GM19324 (cell line): ENCODE results near the gene ZSWIM8.

Experiments used
- ATAC-seq: cut with Tn5 transposase; IDR thresholded peaks from one replicate; pipeline ENCODE4 v1.9.1; 2021; ENCODE audit warnings: mild to moderate bottlenecking, moderate library complexity; ENCODE audit not compliant: unreplicated experiment, low FRiP score

ZSWIM8 gene

DNA sequence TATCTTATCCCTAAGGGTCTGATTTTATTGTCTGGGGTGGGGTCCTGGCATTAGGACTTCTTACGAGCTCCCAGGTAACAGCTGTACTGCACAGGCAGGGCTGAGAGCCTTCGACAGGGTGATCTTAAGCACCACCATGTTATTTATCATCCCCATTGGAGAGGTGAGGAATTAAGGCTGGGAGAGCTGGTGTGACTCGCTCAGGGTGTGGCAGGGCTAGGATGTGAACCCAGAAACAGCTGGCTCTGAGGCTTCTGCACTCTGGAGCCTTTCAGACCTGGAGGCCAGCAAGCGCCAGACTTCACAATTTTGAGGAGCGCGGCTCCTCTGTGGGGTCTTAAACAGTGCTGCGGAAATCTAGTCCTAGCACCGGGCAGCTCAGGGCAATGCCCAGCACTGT, 53.4 kb downstream of the ZSWIM8 start:
- no peak for ATAC-seq

DNA sequence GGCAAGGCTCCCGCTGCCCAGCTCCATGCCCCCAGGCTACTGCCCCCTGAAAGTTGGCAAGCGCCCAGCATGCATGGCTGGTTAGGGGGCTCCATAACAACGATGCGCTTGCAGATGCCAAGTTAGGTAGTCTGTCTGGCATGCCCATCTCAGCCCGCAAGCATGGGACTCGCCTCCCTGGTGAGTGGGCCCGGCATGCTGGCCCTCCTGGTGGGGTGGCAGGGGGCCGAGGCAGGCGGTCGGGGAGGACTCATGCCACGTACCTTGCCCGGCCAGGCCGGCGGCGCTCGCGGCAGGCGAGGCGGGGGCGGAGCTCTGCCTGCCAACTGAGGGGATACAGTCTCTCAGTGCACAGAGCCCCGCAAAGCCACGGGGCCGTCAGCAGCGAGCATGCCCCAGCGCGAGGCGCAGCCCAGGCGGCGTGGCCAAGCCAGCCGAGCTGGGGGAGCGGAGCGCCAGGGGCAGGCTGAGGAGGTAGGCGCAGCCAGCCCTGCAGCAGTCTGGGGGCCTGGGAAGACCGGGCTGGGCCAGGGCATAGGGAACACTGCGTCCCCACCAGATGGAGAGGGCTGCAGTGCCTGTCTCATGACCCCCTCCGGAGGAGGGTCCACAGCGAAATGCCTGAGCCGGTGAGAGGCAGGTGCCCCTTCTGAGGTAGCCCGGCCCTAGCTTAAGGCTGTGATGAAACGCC, 54.0 kb downstream of the ZSWIM8 start:
- no peak for ATAC-seq

DNA sequence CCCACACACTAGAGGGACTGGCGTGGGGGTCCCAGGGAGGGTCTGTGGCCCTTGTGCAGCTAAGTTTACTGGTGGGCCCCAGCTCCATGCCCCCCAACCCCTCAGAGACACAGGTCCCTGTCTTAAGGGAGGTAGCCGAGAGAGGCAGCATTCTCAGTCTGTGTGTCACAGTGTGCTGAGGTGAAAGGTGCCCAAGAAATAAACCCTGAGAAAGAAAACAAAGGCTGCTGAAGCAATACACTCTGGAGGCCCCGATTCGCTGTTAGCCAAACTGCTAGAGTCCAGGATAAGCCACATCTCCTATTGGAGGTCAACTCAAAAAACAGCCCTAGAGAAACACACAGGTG, 54.6 kb downstream of the ZSWIM8 start:
- no peak for ATAC-seq

DNA sequence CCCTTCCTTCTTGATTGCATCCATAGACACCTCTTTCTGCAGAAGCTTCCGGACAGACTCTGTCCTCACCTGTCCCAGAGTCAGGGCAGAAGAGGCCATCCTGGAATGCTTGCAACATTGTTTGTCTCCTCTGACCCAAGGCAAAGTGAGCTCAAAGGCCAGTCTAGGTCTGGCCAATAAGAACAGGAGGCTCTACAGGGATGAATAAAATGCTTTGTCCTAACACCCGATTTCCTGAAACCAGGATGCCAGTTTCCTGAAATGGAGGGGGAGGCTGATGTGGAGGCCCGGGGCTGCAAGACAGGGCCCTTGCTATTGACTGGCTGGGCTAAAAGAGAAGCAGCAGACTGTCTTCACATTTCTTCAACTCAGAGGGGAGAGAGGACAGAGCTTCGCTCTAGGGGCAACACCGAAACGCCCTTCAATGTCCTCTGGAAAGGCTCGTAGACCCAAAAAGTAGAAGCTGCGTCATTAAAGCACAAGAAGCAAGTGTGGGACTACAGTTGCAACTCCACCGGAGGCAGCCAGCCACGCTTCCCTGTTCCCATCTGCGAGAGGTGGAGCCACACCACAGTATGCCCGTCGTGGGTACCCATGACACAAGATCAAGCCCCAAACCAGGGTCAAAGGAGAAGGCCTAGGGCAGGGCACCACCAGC, 55.1 kb downstream of the ZSWIM8 start:
- no peak for ATAC-seq

DNA sequence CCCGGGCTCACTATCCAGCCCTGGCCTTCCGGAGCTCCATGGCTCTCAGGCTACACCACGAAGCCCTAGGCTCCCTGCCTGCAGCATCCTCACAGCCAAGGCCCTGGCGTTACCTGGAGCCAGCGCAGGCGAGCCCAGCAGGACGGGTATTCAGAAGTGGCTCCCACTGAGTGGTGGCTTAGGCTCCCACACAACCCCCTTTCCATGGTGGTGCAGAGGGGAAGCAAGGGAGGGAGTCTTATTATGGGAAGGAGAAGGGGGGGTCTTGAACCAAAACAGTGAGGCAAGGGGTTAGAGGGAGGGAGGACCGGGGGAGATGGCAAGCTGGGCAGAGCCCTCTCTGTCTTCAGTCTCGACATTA, 55.6 kb downstream of the ZSWIM8 start:
- no peak for ATAC-seq

DNA sequence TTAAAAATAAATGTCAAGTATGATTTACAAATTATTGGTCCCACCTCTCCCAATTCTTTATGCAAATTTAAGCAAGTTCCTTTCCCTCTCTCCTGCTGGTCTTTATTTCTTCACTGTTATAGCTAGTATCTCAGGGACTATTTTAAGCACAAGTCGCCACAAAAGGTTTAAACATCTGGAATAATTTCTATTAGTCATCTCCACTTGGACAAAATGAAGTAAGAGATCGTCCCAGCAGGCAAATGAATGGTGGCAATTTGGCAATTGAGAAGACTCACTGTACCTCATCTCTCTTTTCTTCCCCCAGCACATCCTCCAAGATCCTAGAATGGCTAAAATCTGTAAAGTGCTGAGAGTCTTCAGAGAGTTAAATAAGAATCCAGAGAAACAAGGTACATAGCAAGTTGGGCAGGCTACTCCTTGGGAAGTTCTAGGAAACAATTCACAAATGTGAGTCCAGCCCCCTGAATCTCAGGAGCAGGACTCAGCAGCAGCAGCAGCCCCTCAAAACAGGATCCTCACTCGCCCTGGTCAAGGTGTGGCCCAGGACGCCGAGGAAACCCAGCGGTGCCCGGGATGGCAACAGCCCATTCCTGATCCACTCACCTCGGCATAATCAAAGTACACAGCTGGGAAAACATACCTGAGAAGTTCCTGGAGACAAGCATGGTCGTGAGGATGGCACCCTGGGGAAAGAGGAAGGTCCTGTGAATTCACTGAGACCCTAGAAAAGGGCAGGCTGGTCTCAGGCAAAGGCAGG, 56.3 kb downstream of the ZSWIM8 start:
- no peak for ATAC-seq

DNA sequence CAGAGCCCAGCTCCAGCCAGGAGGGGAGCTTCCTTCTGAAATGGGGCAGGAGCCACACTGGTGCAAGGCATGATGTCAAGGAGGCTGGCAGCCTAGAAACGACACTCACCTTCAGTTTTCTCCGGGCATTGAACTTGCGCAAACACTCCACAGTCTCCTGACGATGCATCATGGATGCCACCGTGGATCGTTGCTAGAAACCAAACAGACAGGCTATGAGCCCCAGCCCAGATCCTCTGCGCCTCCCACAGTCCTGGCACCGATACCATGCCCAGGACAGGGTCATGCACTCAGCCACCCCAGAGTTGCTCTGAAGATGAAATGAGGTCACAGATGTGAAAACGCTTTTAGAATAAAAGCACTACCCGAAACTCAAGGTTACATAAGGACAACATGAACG, 56.9 kb downstream of the ZSWIM8 start:
- ATAC-seq, result no peak

DNA sequence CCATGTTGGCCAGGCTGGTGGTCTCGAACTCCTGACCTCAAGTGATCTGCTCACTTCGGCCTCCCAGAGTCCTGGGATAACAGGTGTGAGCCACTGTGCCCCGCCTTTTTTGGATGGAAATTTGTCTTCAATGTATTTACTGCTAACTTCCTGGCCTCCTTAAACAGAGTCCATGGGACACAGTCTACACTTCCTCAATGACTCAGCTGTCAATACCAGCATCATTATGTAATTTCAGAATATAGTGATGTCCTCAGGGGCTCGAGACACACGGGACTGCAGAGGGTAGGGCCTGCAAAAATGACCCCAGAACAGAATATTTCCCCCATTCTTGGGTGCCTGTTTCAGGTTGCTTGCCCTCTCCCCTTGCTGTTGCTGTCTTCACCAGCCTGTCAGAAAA, 57.9 kb downstream of the ZSWIM8 start:
- ATAC-seq, result no peak

DNA sequence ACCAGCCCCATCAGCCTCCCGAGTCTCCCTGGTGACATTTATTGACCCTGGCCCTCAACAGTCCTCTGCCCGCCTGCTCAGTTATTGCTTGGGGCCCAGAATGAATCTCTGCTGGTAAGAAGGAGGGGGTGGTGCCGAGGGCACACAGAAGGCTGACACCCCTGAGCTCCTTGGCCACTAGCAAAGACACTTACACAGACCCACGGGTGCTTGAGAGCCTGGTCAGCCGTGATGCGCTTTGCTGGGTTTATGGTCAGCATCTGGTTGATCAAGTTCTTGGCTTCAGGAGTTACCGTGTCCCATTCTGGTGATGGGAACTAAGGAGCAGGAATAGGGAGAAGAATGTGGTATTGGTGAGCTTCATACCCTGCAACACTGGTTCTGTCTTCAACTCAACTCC, 61.6 kb downstream of the ZSWIM8 start:
- no peak for ATAC-seq

DNA sequence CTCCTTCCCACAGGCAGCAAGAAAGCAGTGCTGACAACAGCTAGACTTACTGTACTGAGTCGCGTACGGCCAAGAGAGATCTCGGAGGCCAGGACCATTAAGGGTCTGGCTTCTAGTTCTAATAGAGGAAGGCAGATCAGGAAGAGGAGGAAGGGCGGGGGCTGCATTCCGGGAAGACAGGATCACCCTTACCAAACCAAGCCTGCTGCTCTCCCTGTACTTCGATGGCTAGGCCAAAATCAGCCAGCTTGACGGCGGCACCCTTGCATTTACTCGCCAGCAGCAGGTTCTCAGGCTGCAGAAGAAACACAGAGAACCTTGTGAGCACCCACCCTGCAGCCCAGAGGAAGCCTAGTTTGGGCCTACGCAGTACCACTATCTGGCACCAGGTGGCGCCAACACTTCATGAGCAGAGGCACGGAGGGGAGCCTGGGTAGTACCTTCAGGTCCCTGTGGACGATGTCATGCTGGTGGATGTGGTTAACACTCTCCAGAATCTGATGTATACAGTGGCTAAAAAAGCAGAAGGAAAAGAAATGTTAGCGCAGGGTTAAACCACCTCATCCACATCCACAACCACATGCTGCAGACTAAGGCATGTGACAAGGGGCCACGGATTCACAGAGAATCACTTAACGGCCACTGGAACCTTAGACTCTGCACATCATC, 63.5 kb downstream of the ZSWIM8 start:
- peak; percentile 70 for ATAC-seq

DNA sequence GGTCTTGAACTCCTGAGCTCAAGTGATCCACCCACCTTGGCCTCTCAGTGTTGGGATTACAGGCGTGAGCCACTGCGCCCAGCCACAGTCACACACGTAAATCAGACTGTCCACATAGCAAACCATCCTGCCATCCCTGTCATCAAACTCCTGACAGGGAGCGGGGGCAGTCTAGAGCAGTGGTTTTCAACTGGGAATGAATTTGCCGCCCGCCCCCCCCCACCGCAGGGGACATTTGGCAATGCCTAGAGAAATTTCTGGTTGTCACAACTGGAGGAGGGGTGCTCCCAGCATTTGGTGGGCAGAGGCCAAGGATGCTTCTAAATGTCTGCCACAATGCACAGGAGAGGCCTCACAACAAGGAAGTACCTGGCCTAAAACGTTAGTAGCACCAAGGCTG, 64.8 kb downstream of the ZSWIM8 start:
- no peak for ATAC-seq

DNA sequence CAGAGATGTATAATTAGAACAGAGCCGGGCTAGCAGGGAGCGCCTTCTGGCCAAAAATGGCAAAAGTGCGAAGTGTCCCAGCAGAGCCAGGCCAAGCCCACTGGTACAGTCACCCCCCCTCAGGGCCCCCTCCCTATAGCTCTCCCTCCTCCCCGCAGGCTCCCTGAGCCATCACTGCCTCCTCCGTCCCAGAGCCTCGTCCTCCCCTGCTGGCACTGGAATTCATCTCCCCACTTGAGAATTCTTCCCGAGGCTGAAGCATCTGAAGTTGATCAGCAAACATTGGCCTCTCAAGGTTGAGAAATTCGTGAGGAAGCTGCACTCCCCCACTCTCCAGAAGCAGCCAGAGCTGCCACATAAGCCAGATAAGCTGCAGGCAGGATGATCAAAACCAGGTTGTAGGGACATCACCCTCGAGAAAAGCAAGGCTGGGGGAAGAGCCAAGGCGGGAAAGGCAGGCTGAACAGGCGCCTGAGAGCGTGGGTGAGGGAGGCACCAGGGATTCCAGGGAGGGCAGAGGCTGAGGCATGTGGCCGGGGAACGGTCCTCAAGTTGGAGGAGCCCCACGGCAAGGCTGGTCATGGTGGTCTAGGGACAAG, 65.6 kb downstream of the ZSWIM8 start:
- no peak for ATAC-seq
